Cardiac septum (tissue), 1 donor: ENCODE measurements around the gene WFS1. TPM values are rescaled to one million over a fixed set of nuclear protein-coding genes. Genes with fewer than 3 reads are reported as not detected.

ENCODE experiments used
- DNase-seq: peaks from one replicate; pipeline ENCODE4 v3.0.0-alpha.2; 2020; ENCODE audit warnings: low spot score
- intact Hi-C: fragments of 100-400 bp; cut with DNase I; formaldehyde crosslinking; loops from one replicate; pipeline ENCODE4 v1.14.0; 2022
- total RNA-seq: library from RNA; stranded (reverse); fragmentation: NEBNext Ultra II Directional; extraction: Animal tissue kit (Norgen Biotek cat#: 25700); gene quantifications from one replicate; pipeline ENCODE4 v1.2.1, GENCODE V29; 2021
- donor health status: DM: no; HTN: no; CAD: no.

Gene WFS1
- total RNA-seq, 1 donor from 2014 or later, result 48.4 TPM

DNA sequence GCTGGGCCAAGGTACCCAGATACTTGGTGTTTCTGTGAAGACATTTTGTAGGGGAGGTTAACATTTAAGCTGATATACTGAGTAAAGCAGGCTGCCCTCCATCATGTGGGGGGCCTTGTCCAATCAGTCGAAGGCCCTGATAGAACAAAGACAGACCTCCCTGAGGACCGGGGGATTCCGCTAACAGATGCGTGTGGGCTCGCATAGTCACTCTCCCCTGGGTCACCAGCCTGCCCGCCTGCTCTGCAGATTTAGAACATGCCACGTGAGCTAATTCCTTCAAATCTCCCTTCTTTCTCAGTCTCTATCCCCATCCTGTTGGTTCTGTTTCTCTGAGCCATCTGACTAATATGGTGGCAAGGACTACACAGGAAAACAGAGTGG lies 60.7 kb downstream of the WFS1 start:
- no peak for DNase-seq
- intact Hi-C loops, result loop anchor here (5.0 kb wide), 1 partner anchor 217 kb away; no protein-coding TSS in a partner anchor

DNA sequence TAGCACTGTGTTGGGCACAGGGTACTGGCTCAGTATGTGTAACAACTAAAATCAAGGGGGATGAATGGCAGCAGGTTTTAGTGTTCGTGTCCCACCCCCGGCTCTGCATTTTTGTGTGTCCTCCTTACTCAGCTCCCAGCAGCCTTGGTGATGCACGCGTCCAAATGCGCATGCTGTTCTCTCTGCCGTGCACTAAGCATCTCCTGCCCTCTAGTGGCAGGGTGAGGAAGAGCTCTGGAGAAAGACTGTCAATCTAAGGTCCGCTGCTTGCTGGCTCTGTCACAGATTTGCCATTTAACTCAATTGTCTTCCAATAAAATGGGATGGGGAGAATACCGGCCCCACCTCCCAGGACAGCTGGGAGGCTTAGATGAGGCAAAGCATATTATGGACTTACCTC lies 61.4 kb downstream of the WFS1 start:
- intact Hi-C loops, result loop anchor here (5.0 kb wide), 1 partner anchor 216 kb away; no protein-coding TSS in a partner anchor
- no peak for DNase-seq

DNA sequence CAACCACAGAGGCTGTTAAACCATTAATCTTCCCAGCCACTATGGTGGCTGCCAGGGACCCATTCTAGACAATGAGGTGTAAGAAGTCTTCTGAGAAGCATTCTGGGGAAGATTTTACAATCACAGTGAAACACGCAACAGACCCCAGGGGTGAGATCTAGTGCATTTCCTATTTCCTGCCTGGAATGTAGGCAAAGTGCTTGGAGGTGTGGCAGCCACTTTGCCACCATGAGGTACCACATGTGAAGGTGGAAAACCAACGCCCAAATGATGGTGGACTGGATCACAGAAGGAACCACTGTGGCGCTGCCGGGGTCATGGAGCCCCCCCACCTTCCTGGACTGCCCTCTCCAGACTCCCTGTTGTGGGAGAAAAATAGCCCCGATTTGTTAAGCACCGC lies 61.8 kb downstream of the WFS1 start:
- intact Hi-C loops, result loop anchor here (5.0 kb wide), 1 partner anchor 216 kb away; no protein-coding TSS in a partner anchor
- no peak for DNase-seq

DNA sequence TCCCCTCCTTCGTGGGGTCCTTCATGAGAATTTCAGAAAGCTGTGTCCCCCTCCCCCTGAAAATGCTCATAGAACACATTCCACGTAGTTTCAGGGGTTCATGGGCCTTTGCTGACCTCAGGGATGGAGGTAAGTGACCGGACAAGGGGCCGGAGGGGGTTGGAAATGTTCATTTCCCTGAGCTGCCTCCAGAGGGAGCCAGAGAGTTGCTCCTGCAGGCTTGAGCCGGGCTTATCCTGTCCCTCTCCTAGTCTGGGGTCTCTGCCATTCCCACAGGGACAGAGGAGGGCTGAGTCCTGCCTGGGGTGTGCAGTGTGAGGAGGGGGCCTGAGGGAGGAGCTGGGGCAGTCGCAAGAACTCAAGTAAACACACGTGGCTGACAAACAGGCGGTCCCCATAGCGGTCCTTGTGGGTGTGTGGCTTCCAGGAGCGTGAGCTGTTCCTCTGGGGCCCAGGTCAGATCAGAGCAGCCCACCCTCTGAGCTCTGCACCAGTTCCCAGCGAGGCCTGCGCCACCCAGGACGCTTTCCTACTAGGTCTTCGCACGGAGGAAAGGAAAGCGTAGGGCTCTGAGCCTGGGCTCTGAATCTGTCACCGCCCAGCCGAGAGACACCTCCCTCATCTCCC lies 62.5 kb downstream of the WFS1 start:
- DNase-seq, result no peak
- intact Hi-C loops, result loop anchor here (5.0 kb wide), 1 partner anchor 215 kb away; no protein-coding TSS in a partner anchor

DNA sequence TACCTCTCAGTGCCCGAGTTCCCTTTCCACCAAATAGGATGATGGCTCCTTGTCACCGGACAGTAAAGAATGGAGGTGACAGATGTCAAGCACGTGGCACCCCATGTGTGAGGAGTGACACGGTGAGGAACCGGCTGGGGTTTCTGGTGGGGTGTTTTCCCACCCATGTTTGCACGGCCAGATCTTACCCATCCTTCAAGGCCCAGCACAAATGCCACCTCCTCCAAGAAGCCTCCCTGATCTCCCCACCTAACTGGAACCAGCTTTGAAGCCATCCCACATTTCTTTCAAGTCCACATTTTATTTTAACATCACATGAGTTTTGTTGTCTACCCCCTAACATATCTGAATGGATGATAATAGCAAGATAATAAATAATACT lies 63.0 kb downstream of the WFS1 start:
- DNase-seq, result no peak
- intact Hi-C loops, result loop anchor here (5.0 kb wide), 1 partner anchor 215 kb away; no protein-coding TSS in a partner anchor

DNA sequence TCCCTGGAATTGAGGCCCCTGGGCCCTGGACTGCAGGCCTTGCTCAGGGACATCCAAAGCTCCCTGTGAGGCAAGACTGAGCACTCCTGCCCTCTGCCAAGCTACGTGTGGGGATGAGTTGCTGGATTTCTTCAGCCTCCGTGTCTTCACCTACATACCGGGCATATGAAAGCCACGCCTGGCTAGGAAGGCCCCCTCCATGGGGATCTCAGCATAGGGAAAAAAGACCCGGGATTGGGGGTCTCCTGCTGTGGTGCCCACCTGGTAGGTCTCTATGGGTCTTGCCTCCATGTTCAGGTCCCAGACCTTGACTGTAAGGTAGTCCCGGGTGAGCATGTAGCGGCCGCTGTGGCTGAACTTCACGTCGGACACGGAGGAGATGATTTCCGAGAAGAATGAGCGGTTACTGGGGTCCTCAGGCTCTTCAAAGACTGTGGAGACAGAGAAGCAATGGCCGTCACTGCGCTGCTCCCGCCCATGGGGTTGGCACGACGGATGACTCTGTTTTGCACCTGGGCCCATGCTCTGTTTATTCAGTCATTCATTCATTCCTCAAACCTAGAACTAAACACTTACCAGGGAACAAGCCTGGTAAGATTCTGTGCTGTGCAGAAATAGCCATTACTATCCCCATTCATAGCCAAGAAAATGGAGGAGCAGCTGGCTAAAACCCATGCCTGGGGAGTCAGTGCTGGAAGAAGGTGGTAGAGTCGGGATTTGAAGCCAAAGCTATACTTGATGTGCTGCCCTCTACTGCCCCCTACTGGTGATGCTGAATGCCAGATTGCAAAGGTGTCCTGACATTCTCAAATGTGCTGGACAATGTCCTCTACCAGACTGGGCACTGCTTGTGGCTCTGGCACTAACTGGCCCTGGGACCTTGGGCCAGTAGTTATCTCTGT lies 63.9 kb downstream of the WFS1 start:
- no peak for DNase-seq
- intact Hi-C loops, result loop anchor here (5.0 kb wide), 1 partner anchor 214 kb away; no protein-coding TSS in a partner anchor

DNA sequence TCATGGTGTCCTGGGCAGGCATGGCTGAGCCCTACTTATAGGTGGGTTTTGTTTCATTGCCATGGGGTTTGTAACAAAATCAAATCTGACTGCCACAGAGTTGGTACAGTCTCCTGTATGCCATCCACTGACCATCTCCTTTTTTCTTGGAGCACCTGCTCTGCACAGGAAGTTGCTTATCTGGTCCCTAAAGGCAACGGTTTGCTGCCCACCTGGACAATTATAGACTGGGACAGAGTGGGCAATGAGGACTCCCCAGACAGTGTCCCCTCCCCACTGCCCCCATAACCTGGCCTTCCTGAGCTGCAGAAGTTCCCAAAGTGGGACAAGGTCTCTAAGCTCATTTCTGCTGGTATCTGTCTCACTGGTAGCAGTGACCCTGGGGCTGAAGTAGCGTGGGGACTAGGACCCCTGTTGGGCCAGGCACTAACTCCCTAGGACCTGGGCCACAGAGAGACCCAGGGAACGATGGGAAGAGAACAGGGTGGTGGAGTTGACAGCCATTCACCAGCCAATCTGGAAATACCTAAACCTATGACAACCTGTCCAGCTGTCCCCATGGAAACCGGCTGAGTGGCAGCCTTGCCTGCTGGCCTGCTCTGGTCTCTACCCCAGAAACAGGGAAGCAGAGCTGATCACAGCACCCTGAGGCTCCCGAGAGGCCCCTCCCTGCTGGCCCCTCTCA lies 64.7 kb downstream of the WFS1 start:
- DNase-seq, result no peak
- intact Hi-C loops, result loop anchor here (5.0 kb wide), 1 partner anchor 213 kb away; no protein-coding TSS in a partner anchor

DNA sequence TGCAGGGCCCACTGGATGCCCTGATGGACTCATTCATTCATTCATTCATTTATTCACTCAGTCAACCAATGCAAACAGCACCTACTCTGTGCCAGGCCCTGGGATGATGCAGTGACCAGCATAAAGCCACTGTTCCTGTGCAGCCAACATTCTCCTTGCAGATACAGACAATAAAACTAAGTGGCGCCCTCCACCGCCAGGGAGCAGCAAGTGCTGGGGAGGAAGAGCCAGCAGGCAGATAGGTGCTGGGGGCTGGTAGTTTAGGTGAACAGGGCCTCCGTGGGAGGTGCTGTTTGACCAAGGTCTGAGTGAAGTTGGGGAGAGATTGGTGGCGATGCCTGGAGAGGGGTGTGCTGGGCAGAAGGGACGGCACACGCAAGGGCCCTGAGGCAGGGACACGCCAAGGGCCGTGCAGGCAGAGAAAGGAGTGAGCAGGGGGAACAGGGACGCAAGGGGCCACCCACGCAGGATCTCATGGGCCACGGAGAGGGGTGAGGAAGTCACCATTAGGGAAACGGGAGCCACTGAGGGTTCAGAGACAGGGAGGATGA lies 65.5 kb downstream of the WFS1 start:
- intact Hi-C loops, result no loop called here
- DNase-seq, result no peak

DNA sequence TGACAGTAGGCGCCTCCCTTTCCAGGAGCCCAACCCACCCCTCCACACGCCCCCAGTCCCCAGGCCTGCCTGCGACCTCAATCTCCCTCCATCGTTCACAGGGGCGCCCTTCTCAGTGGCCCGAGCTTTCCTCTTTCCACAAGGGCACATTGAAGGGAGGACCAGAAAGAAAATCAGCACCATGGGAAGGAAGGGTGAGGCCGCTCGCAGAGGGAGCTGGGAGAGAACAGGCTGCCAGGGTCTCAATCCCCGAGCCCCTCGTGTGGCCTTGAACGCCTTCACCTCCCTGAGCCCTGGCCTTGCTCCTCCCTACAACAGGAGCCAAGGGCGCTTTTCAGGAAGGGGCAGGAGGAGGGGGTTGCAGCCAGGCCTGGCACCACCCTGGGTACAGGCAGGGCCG lies 66.5 kb downstream of the WFS1 start:
- intact Hi-C loops, result no loop called here
- DNase-seq, result no peak

DNA sequence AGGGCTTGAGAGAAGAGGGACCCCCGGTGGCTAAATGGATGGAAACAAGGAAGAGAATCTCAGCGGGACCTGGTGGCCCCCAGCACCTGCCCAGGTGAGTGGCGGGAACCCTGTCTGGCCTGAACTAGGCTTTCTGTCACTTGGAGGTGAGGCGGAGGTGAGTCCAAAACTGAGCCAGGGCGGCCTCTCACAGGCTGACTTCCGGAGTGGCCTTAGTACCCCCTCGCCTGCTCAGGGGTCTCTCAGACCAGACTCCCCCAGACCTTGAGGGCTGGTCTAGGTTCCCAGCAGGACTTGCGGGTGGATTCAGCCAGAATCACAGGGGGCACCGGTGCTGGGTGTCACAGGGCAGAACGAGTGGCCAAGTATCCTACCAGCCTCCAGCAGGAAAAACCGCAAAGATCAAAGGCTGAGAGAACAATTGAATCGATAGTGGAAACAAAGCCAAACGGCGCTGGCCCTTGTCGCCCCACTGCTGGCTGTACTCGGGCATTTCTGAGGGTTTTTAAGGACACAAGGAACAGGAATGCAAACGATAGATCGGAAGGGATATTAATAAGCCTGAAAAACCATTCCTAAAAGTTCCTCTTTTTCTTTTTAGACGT lies 67.8 kb downstream of the WFS1 start:
- DNase-seq, result no peak
- intact Hi-C loops, result no loop called here

DNA sequence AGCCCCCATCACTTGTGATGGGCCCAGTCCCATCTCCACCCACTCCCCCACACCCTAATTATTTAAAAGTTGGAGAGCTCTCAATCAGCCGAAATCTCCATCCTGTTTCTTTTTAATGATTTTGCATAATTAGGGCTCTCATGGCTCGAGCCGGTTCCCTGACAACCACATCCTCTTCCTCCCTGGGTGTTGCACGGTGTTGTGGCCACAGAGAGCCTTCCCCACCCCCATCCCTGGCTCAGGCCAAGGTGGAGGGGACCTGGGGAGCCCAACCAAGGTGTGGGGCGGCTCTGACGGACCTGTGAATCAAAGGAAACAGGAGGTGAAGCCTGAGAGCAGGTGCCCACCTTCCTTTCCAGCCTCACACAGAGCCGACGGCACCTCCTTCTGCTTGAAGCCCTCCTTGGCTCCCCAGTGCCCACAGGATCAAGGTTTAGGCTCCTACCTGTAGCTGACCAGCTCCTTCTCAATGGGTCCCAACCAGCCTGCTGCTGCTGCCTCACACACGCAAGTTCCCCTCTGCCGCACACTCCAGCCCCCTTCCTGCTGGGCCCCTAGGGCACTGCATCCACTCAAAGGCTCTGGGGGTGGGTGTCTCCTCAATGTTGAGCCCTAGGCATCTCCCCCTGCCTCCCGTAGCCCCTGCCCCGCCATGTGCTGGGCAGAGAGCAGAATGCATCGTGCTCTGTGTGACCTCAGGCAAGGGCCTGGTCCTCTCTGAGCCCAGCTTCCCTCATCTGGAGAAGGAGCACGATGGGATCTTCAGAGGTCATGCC lies 68.7 kb downstream of the WFS1 start:
- intact Hi-C loops, result no loop called here
- no peak for DNase-seq

DNA sequence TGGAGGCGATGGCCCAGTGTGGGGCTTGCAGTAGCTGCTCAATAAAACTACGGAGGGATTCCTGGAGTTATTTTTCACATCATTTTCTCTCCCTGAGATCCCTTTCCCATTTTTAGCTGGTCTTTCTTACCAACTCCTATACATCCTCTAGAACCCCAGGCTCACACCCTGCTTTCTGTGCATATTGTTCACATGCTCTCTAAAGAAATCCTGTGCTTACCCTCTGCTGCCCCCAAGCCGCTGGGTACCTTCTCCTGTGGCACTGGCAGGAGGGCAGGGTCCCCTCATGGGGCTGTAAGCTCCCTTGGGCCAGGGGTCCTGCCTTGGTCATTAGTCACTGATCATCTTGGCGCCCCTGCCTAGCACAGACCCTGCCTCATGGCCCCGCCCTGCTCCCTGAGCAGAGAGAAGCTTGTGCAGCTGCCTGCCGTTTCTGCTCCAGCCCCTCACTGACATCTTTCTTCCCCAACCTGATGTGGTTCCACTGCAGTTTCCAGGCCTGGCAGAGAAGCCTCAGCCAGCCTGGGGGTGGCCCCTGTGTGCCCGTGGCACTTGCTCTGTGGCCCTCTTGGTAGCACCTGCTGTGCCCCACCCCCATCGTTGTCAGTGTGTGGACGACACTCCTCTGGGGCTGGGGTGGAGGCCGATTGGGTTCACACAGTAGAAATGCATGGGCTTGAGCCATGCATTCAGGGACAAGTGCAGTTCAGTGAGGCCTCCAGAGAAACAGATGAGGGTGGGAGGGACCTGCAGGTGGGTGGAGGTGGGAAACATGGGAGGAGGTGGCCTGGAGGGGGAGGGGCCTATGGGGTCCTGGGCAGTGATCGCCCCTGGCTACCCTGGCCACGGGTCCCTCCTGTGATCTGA lies 69.5 kb downstream of the WFS1 start:
- DNase-seq, result no peak
- intact Hi-C loops, result no loop called here

DNA sequence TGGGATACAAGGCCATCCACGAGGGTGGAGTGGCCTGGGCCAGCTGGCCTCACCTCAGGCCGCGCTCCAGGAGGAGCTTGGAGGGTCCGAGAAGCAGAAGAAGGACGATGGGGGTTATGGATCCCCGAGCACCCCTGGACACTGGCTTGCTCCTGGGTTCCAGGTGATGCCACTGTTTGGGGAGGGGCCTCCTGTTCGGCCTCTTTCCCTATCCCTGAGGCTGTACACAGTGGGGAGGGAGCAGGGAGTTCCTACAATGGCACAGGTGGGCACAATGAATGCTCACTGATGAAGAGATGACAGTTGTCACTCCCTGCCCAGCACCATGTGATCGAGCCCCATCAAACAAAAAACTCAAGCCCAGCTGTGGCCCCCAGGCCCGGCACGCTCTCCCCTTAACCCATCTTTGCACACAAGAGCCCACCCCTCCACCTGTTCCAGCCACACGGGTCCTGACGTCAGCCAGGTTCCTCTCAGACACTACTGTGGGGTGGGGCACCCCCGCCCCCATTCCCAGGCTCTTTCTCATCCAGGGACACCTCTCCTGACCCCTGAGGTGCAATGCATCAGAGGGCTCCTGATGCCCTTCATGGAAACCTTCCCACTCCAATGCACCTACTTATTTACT lies 70.3 kb downstream of the WFS1 start:
- intact Hi-C loops, result no loop called here
- no peak for DNase-seq

DNA sequence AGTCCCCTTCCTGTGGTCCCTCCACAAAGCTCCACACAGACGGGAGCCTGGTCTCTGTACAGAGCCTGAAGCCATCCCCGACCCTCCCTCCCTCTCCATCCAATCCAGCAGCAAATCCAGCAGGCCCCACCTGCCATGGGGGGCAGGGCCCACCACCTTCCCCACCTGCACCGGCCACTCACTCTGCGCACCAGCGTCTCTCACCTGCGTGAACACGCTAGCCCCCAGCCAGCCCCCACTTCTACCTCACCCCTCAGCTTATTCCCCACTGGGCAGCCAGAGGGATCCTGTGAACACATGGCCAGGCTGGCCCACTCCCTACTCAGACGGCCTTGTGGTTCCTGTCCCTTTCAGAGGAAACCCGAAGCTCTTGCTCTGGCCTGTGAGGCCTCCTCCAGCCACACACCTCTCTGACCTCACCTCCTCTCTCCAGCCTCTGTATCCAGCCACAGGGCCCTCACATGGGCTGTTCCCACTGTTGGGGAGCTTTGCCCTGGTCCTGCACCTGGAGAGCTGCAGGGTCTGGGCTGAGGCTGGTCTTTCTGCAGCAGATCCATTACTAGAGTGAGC lies 70.9 kb downstream of the WFS1 start:
- intact Hi-C loops, result no loop called here
- no peak for DNase-seq

DNA sequence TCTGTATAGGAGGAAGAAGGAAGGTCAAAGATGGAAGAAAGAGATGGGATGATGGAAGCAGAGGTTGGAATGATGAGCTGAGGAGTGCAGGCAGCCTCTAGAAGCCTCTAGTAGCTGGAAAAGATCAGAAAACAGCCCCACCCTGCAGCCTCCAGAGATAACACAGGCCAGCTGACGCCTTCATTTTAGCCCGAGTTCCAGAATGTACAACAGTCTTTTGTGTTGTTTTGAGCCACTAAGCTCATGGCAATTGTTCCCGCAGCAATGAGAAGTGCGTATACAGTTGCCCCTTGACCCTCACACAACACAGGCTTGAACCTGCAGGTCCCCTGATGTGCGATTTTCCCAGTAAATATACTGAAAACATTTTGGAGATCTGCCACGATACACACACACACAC lies 72.0 kb downstream of the WFS1 start:
- DNase-seq, result no peak
- intact Hi-C loops, result no loop called here

DNA sequence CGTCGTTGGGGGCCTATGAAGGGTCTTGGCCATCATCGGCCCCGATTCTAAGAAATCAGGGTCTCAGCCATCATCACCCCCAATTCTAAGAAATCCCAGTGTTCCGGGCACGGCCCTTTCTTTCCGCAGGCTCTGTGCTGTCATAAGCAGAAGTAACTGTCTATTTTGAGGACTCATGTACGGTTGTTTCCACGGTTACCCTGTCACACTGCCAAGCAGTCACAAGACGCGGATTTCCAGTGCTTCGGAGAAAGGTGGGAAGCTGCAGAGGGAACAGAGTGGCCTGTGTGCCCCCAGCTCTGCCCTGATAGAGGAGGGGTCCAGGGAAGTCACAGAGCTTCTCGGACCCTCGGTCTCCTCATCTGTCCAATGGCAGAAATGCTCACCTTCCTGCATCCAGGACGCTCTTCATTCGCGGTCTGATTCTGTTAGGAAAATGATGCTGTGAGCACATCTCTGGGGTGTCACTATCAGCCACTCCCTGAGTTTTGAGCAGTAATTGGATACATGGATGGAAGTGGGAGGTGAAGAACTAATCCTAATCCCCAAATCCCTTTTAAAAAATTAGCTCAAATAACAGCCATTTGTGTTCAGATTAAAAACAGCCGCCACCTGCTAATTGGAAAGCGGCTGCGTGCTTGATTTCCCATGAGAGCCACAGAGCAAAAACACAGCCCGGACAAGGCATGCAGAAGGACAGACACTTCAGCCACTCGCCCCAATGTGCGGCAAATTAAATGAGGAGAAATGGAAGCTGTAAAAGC lies 73.1 kb downstream of the WFS1 start:
- no peak for DNase-seq
- intact Hi-C loops, result no loop called here
